DOHH2 (cell line): ENCODE measurements around the gene STK33.

Experiments used
- H3F3A ChIP-seq: fragments of 200-600 bp; sonication (generic), shearing (Covaris generic); 2 replicates; pipeline ENCODE4 v1.6.0; 2016; ENCODE audit warnings: antibody characterized with exemption, mild to moderate bottlenecking; ENCODE audit not compliant: control insufficient read depth, insufficient read depth
- H3K27ac ChIP-seq: fragments of 200-600 bp; sonication (generic); 2 replicates; pipeline ENCODE4 v1.5.1; 2014; ENCODE audit warnings: low read depth, mild to moderate bottlenecking, low read length, moderate library complexity
- H3K27me3 ChIP-seq: fragments of 200-600 bp; sonication (generic); 2 replicates; pipeline ENCODE4 v1.6.1; 2014; ENCODE audit warnings: mild to moderate bottlenecking, low read length, mixed read lengths; ENCODE audit not compliant: control insufficient read depth
- H3K36me3 ChIP-seq: fragments of 200-600 bp; sonication (generic); 2 replicates; pipeline ENCODE4 v1.6.1; 2014; ENCODE audit warnings: mild to moderate bottlenecking, low read length, moderate library complexity, mixed read lengths; ENCODE audit not compliant: control insufficient read depth
- H3K4me1 ChIP-seq: fragments of 200-600 bp; sonication (generic); 2 replicates; pipeline ENCODE4 v1.6.1; 2014; ENCODE audit warnings: mild to moderate bottlenecking, low read length, mixed read lengths; ENCODE audit not compliant: control insufficient read depth
- H3K4me2 ChIP-seq: fragments of 200-600 bp; sonication (generic); 2 replicates; pipeline ENCODE4 v1.6.0; 2014; ENCODE audit warnings: mild to moderate bottlenecking, low read length, moderate library complexity
- H3K4me3 ChIP-seq: fragments of 200-600 bp; sonication (generic); 2 replicates; pipeline ENCODE4 v1.5.1; 2014; ENCODE audit warnings: mild to moderate bottlenecking, low read length, mixed read lengths
- H3K79me2 ChIP-seq: fragments of 200-600 bp; sonication (generic); 2 replicates; pipeline ENCODE4 v1.6.1; 2014; ENCODE audit warnings: mild to moderate bottlenecking, low read length, mixed read lengths; ENCODE audit not compliant: control insufficient read depth
- H3K9me2 ChIP-seq: fragments of 200-600 bp; sonication (generic); replicated peaks from 2 replicates; pipeline ENCODE4 v1.6.1; 2014; ENCODE audit warnings: mild to moderate bottlenecking, low read length, mixed read lengths; ENCODE audit not compliant: control insufficient read depth
- H3K9me3 ChIP-seq: fragments of 200-600 bp; sonication (generic); 2 replicates; pipeline ENCODE4 v1.6.1; 2014; ENCODE audit warnings: antibody characterized with exemption, low read length, mixed read lengths; ENCODE audit not compliant: control insufficient read depth, insufficient read depth
- H4K20me1 ChIP-seq: fragments of 200-600 bp; sonication (generic); 2 replicates; pipeline ENCODE4 v1.6.0; 2014; ENCODE audit warnings: low read depth, mild to moderate bottlenecking, antibody characterized with exemption, low read length, moderate library complexity; ENCODE audit not compliant: control insufficient read depth, insufficient read depth
- EZH2phosphoT487 ChIP-seq: fragments of 200-600 bp; sonication (generic); IDR thresholded peaks from 2 replicates; pipeline ENCODE4 v1.6.1; 2017; ENCODE audit warnings: borderline replicate concordance, mild to moderate bottlenecking, antibody characterized with exemption, low read length, moderate library complexity, mixed read lengths
- TF ChIP-seq, protein P1 (sequence below): fragments of 200-600 bp; sonication (generic); IDR thresholded peaks from one replicate; pipeline ENCODE4 v1.5.1; 2014; ENCODE audit warnings: antibody characterized with exemption, mild to moderate bottlenecking, low read depth, low read length; ENCODE audit not compliant: poor library complexity, severe bottlenecking

The STK33 gene

DNA sequence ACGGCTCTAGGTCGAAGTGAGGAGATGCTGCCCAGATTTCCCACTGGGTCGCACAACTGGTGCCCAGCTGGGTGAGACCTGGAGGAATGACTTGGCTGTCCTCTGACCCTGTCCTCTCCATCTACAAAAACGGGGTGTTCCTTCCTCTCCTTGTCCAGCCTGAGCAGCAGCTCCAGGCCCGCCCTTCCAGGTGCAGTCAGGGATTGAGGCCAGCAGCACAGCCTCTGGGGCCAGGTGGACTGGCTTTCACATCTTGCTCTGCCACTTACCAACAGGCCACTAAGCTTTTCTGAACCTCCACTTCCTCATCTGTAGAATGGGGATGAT, 238.6 kb downstream of the STK33 start:
- Histone ChIP-seq H3K36me3 (no peaks in the 10 kb centered on the region), H3K27ac (no peak overlapping the region), H3K9me3 (no peaks in the 10 kb centered on the region), H4K20me1 (no peaks in the 10 kb centered on the region), H3K4me2 (no peak overlapping the region), H3K79me2 (no peaks in the 10 kb centered on the region), H3K9me2 (no peaks in the 10 kb centered on the region), H3K27me3 (peaks cover 29% of the 10 kb centered on the region), H3K4me3 (no peak overlapping the region), H3K4me1 (no peaks in the 10 kb centered on the region), H3F3A (no peaks in the 10 kb centered on the region)
- TF ChIP-seq, protein P1, sequence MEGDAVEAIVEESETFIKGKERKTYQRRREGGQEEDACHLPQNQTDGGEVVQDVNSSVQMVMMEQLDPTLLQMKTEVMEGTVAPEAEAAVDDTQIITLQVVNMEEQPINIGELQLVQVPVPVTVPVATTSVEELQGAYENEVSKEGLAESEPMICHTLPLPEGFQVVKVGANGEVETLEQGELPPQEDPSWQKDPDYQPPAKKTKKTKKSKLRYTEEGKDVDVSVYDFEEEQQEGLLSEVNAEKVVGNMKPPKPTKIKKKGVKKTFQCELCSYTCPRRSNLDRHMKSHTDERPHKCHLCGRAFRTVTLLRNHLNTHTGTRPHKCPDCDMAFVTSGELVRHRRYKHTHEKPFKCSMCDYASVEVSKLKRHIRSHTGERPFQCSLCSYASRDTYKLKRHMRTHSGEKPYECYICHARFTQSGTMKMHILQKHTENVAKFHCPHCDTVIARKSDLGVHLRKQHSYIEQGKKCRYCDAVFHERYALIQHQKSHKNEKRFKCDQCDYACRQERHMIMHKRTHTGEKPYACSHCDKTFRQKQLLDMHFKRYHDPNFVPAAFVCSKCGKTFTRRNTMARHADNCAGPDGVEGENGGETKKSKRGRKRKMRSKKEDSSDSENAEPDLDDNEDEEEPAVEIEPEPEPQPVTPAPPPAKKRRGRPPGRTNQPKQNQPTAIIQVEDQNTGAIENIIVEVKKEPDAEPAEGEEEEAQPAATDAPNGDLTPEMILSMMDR, result no peak
- no peak for TF ChIP-seq EZH2phosphoT487

DNA sequence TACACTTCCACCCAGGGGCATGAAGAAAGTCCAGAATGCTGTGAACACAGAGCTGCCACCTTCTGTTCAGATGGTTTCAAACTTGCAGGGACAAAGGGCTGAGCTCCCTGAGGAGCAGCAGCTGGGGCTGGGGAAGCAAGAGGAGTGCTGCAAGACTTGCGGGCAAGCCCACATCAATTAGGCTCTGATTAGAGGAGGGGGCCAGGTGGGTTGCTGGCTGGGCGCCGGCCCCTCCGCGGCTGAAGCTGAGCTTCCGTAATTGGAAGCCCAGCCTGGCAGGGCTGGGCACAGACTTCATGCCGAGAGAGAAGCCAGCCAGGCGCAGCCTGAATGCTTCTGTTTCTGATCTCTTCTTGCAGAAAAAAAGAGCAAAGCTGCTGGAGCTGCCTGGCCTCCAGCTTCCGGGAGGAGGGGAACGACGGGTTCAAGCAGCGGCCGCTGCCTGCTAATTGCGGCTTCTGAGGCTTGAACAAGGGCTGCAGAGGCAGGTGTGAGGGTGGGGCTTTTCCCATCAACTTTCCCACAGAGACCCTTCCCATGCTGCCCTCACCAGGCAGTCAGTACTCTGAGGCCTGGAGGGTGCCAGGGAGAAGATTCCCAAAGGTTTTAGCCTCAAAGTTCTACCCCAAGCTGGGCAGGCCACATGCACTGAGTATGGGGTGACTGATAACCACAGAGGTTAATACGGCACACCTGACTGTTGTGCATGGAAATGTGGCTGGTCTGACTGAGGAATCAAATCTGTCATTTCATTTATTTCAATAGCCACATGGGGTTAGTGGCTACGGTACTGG, 239.2 kb downstream of the STK33 start:
- H3K79me2 ChIP-seq, result no peaks in the 10 kb centered on the region
- no peaks in the 10 kb centered on the region for H3K36me3 ChIP-seq
- no peak overlapping the region for H3K27ac ChIP-seq
- no peaks in the 10 kb centered on the region for H3K9me3 ChIP-seq
- no peak overlapping the region for H3K4me3 ChIP-seq
- H3K9me2 ChIP-seq, result no peaks in the 10 kb centered on the region
- no peaks in the 10 kb centered on the region for H3K4me1 ChIP-seq
- H4K20me1 ChIP-seq, result no peaks in the 10 kb centered on the region
- H3K4me2 ChIP-seq, result no peak overlapping the region
- peaks cover 29% of the 10 kb centered on the region for H3K27me3 ChIP-seq
- TF ChIP-seq EZH2phosphoT487, result no peak
- TF ChIP-seq, protein P1, result no peak
- H3F3A ChIP-seq, result no peaks in the 10 kb centered on the region

DNA sequence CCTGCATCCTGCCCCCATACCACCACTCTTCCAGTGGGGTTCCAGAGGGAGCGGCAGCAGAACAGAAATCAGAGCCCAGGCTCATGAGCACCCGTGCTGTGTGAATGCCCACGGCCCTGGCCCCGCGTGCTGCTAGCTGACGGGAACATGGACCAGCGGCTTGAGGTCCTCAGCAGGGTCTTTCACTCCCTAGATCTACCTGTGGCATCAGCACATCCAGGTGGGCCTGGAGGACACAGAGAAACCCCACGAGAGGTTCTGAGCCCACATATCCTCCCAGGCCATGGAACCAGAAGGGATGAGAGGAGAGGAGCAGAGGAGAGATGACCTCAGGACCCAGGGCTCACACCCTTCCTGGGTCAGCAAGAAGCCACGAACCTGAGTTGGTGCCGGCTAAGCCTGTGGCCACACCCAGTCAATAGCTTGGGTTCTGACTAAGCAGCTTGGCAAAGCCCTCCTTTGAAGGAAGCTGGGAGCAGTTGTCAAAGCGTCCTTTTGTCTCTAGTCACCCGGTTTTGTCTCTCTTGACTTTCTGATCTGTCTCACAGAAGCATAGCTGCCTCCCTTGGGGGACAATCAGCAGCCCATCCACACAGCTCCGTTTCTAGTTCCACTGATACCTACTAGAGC, 241.0 kb downstream of the STK33 start:
- Histone ChIP-seq H3K4me3 (no peak overlapping the region), H3K4me2 (no peak overlapping the region), H3K79me2 (no peaks in the 10 kb centered on the region), H4K20me1 (no peaks in the 10 kb centered on the region), H3K9me2 (no peaks in the 10 kb centered on the region), H3K9me3 (no peaks in the 10 kb centered on the region; the same call in 1 of the 2 replicates), H3K27ac (no peak overlapping the region), H3K4me1 (no peaks in the 10 kb centered on the region), H3F3A (no peaks in the 10 kb centered on the region), H3K27me3 (peaks cover 29% of the 10 kb centered on the region), H3K36me3 (no peaks in the 10 kb centered on the region)
- no peak for TF ChIP-seq EZH2phosphoT487
- TF ChIP-seq, protein P1, result no peak
